ENCODE data around the gene HIF1A. TPM values are rescaled to one million over a fixed set of nuclear protein-coding genes. Genes with fewer than 3 reads are reported as not detected.

The HIF1A gene
- total and polyA plus RNA-seq, 2 donors (not counting 1 experiment from before 2014, with no cell fraction given): 332 to 407 TPM

- no peak overlapping the region for H3K27ac ChIP-seq (ENCODE audit: insufficient read depth, low read length)
Observed at GRCh38 chr14:61716956-61717355, 21.6 kb downstream of the HIF1A start.

GRCh38 chr14:61718039-61718438 lies 22.7 kb downstream of the HIF1A start:
- no peak overlapping the region for H3K4me2 ChIP-seq (ENCODE audit: extremely low read depth, insufficient read depth, low read length)
- H3K4me1 ChIP-seq (ENCODE audit: control insufficient read depth, extremely low read depth, insufficient read depth, low read length): no peaks in the 10 kb centered on the region
- peaks cover 13% of the 10 kb centered on the region for H4K20me1 ChIP-seq (ENCODE audit: control insufficient read depth, extremely low read depth, insufficient read depth, low read length)
- no peaks in the 10 kb centered on the region for H3K36me3 ChIP-seq (ENCODE audit: control insufficient read depth, insufficient read depth, low read length)
- H3K9ac ChIP-seq (ENCODE audit: insufficient read depth, low read length): no peak overlapping the region
- no peaks in the 10 kb centered on the region for H3K27me3 ChIP-seq (ENCODE audit: control insufficient read depth, insufficient read depth, low read length)
- no peak overlapping the region for H3K4me3 ChIP-seq (replicated peaks in 1 of 4; ENCODE audit: control extremely low read depth in 1 of 4, insufficient read depth in 1 of 4, low read depth in 3 of 4, low read length in 4 of 4)
- no peak for DNase-seq (ENCODE audit: low read depth in 2 of 2)
- no peaks in the 10 kb centered on the region for H3K9me3 ChIP-seq (ENCODE audit: control insufficient read depth, insufficient read depth, low read depth, low read length)
- no peak overlapping the region for H2AFZ ChIP-seq (ENCODE audit: low read length)
- no peak overlapping the region for H3K27ac ChIP-seq (ENCODE audit: insufficient read depth, low read length)
- TF ChIP-seq EZH2 (IDR thresholded peaks at IDR 0.05; ENCODE audit: low read length, missing control alignments) (no peak), CTCF (conservative IDR thresholded peaks at IDR 0.05 in 1 of 2, IDR thresholded peaks at IDR 0.05 in 1 of 2; ENCODE audit: low read depth in 1 of 2, low read length in 2 of 2) (no peak)
- peaks cover 98% of the 10 kb centered on the region for H3K79me2 ChIP-seq (ENCODE audit: control insufficient read depth, insufficient read depth, low read length)

More at GRCh38 chr14:61716956-61717355, 21.6 kb downstream of the HIF1A start:
- DNase-seq (ENCODE audit: low read depth in 2 of 2): no peak
- Histone ChIP-seq H3K4me3 (replicated peaks in 1 of 4; ENCODE audit: control extremely low read depth in 1 of 4, insufficient read depth in 1 of 4, low read depth in 3 of 4, low read length in 4 of 4) (no peak overlapping the region), H3K27me3 (ENCODE audit: control insufficient read depth, insufficient read depth, low read length) (no peaks in the 10 kb centered on the region), H3K4me1 (ENCODE audit: control insufficient read depth, extremely low read depth, insufficient read depth, low read length) (no peaks in the 10 kb centered on the region), H3K9me3 (ENCODE audit: control insufficient read depth, insufficient read depth, low read depth, low read length) (no peaks in the 10 kb centered on the region), H3K79me2 (ENCODE audit: control insufficient read depth, insufficient read depth, low read length) (peaks cover 98% of the 10 kb centered on the region), H3K9ac (ENCODE audit: insufficient read depth, low read length) (no peak overlapping the region), H2AFZ (ENCODE audit: low read length) (no peak overlapping the region), H4K20me1 (ENCODE audit: control insufficient read depth, extremely low read depth, insufficient read depth, low read length) (peaks cover 20% of the 10 kb centered on the region), H3K36me3 (ENCODE audit: control insufficient read depth, insufficient read depth, low read length) (no peaks in the 10 kb centered on the region), H3K4me2 (ENCODE audit: extremely low read depth, insufficient read depth, low read length) (no peak overlapping the region)
- TF ChIP-seq CTCF (conservative IDR thresholded peaks at IDR 0.05 in 1 of 2, IDR thresholded peaks at IDR 0.05 in 1 of 2; ENCODE audit: low read depth in 1 of 2, low read length in 2 of 2): no peak
- no peak for TF ChIP-seq EZH2 (IDR thresholded peaks at IDR 0.05; ENCODE audit: low read length, missing control alignments)

- no peaks in the 10 kb centered on the region for H3K27me3 ChIP-seq (ENCODE audit: control insufficient read depth, insufficient read depth, low read length)
- H3K4me1 ChIP-seq (ENCODE audit: control insufficient read depth, extremely low read depth, insufficient read depth, low read length): no peaks in the 10 kb centered on the region
- TF ChIP-seq EZH2 (IDR thresholded peaks at IDR 0.05; ENCODE audit: low read length, missing control alignments): no peak
- TF ChIP-seq CTCF (conservative IDR thresholded peaks at IDR 0.05 in 1 of 2, IDR thresholded peaks at IDR 0.05 in 1 of 2; ENCODE audit: low read depth in 1 of 2, low read length in 2 of 2): no peak
- H3K27ac ChIP-seq (ENCODE audit: insufficient read depth, low read length): no peak overlapping the region
- H3K79me2 ChIP-seq (ENCODE audit: control insufficient read depth, insufficient read depth, low read length): peaks cover 94% of the 10 kb centered on the region
- peaks cover 13% of the 10 kb centered on the region for H4K20me1 ChIP-seq (ENCODE audit: control insufficient read depth, extremely low read depth, insufficient read depth, low read length)
- H2AFZ ChIP-seq (ENCODE audit: low read length): no peak overlapping the region
- no peak for DNase-seq (ENCODE audit: low read depth in 2 of 2)
- H3K9ac ChIP-seq (ENCODE audit: insufficient read depth, low read length): no peak overlapping the region
- peaks cover 1% of the 10 kb centered on the region for H3K36me3 ChIP-seq (ENCODE audit: control insufficient read depth, insufficient read depth, low read length)
- H3K4me2 ChIP-seq (ENCODE audit: extremely low read depth, insufficient read depth, low read length): no peak overlapping the region
- no peaks in the 10 kb centered on the region for H3K9me3 ChIP-seq (ENCODE audit: control insufficient read depth, insufficient read depth, low read depth, low read length)
- H3K4me3 ChIP-seq (replicated peaks in 1 of 4; ENCODE audit: control extremely low read depth in 1 of 4, insufficient read depth in 1 of 4, low read depth in 3 of 4, low read length in 4 of 4): no peak overlapping the region
Observed at GRCh38 chr14:61719344-61720293, 24.3 kb downstream of the HIF1A start.
